ENCODE data around the gene CTSE.
"Not testable (repeated sequence)": the region's sequence is repeated elsewhere in the genome, so short reads cannot be mapped to it uniquely, and the experiment has no call there.

CTSE gene

DNA sequence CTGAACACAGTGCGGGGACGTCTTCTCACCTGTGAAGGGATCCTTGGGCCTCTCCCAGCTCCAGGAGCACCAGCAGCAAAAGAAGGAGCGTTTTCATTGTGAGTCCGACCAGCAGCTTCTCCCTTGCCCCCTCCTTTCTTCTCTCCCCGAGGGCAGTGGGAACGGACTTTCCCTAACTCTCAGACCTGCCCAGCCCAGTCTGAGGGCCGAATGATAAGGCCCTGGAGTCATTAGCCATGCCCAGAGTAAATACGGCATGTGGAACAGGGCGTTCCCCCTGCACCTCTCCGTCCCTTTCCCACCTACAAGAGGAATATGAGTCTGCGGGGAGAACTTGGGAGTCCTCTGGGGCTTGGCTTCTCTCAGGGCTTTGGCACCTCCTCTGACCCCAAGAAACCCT lies at the start of gene CTSE:
TSS of gene CTSE (minus strand) at position 201 of the 400 bp plus-strand sequence. CDS start at position 97, 104 bp downstream.
- DNase-seq, result no peak

DNA sequence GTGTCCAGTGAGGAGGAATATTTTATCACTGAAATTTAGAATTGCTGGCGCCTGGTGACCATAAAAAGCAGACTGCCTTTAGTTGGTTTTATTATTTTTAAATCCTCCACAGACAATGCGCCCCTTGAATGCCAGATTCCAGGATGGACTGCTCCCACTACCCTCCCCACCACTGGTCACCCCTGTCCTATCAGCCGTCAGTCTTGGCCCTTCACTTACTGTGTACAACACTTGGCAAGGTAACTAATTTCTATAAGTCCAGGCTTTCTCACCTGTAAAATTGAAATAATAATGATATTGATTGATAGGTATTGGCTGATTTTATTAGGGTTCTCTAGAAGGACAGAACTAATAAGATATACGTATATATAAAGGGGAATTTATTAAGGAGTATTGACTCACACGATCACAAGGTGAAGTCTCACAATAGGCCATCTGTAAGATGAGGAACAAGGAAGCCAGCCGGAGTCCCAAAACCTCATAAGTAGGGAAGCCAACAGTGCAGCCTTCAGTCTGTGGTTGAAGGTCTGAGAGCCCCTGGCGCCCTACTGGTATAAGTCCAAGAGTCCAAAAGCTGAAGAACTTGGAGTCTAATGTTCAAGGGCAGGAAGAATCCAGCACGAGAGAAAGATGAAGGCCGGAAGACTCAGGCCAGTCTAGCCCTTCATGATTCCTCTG lies 47.1 kb upstream of the CTSE start:
- no peak for DNase-seq

DNA sequence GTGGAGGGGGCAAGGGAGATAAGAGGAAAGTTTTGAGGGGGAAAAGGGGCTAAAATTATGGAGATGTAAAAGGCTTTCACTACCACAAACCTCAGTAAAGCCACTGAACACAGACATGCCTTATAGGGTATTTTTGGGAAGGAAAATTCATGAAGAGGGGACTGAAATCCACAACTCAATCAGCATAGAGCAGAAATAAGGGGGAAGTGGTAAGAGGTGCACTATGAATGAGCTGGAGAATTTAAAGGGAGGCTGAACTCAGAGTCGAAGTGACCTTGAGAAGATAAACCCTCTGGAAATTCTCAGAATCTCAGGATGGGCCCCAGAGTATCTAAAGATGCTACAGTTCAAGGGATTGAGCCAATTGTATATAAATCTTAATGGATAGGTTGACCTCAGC lies 44.6 kb upstream of the CTSE start:
- no peak for DNase-seq

GRCh38 chr1:206067486-206068227 lies 44.0 kb upstream of the CTSE start:
- no peak for DNase-seq

DNA sequence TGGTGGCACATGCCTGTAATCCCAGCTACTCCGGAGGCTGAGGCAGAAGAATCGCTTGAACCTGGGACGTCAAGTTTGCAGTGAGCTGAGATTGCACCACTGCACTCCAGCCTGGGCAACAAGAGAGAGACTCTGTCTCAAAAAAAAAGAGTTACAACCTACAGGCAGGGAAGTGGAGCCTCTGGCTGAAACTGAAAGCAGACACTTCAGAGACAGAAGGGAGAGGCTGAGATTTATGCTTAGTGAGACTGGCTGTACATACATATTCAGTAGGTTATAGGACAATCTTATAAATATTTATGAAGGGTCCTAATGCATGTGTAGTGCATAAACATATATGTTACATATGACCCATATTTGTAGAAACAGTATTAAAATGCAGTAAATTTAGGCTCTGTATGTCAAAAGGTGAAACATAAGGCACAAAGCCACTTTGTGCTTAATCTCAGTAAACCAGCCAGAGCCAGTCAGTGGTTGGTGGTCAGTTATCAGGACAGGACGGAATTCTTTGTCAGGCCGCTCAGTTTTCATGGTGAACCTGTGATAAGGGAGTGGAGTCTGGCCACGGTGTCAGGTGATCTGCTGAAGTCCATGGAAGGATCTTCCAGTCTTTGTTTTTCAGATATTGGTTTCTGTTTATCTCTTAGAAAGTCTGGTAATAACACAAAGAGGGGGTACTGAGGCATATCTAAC lies 42.9 kb upstream of the CTSE start:
- no peak for DNase-seq

DNA sequence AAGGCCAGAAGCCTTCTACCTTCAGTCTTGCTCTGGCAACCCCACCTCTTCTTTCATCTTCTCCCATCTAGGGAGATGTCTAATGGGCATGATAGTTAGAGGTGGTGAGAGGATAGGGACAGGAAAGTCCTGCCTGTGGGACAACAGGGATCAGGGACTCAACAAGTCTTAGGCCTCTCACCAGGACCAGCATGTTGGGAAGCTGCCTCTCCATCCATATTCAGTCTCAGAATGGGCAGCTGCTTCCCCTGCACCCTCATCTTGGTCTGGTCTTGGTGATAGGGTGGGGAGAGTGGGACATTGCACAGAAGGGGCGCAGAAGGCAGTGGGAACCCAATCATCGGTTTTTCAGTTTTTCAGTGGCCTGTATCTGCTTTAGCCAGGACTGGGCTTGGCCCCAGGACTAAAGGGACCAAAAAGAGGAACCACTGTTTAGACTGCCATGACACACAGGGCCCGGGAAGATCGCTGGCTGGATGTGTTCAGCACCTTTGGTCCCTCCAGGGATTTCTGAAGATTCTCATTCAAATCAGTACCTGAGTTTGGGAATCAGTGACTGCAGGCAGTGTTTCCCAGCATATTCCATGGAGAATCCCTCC lies 42.0 kb upstream of the CTSE start:
- DNase-seq, result no peak

GRCh38 chr1:206064501-206064900 lies 40.8 kb upstream of the CTSE start:
- DNase-seq, result not testable (repeated sequence)

DNA sequence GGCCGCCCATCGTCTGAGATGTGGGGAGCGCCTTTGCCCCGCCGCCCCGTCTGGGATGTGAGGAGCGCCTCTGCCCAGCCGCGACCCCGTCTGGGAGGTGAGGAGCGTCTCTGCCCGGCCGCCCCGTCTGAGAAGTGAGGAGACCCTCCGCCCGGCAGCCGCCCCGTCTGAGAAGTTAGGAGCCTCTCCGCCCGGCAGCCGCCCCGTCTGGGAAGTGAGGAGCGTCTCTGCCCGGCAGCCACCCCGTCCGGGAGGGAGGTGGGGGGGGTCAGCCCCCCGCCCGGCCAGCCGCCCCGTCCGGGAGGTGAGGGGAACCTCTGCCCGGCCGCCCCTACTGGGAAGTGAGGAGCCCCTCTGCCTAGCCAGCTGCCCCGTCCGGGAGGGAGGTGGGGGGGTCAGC lies 40.3 kb upstream of the CTSE start:
- not testable (repeated sequence) for DNase-seq

- DNase-seq, result no peak
These were observed 38.8 kb upstream of the CTSE start for GRCh38 chr1:206062464-206062863.

DNA sequence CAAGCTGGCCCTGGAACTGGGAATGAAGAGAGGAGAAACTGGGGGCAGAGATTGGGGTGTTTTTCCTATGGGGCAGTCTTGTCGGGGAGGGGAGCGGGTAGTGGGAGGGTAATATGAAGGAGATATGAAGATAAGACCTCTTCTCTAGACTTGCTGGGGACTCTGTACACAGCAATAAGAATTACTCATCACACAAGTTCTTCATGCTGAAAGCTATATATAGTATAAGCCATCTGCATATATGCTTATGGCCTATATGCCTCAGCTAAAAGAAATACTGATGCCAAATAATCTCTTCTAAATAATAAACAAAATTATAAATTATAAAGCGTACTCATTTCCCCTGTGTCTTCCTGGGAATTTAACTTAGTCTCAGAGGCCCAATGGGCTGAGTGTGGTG lies 37.1 kb upstream of the CTSE start:
- DNase-seq, result no peak

- no peak for DNase-seq
These were observed 35.7 kb upstream of the CTSE start for GRCh38 chr1:206059355-206059915.

DNA sequence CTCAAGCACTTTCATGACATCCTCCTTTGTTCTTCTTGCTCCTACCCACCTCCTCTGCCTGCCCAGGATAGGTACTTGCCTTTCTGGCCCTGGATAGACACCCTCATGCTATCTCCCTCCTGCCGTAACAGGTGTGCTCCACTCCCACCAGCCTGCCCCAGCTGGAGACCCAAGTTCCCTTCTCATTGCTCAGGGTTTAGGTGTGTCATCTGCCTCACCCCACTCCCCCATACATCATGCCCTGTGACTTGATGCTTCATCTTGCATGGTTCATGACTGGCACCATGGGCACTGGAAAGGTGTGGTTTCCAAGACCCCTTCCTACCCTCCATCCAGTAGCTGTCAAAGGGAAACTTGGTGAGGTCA lies 35.2 kb upstream of the CTSE start:
- no peak for DNase-seq

GRCh38 chr1:206058289-206058926 lies 34.7 kb upstream of the CTSE start:
- DNase-seq, result not testable (repeated sequence)

GRCh38 chr1:206055639-206056323 lies 32.1 kb upstream of the CTSE start:
- not testable (repeated sequence) for DNase-seq

DNA sequence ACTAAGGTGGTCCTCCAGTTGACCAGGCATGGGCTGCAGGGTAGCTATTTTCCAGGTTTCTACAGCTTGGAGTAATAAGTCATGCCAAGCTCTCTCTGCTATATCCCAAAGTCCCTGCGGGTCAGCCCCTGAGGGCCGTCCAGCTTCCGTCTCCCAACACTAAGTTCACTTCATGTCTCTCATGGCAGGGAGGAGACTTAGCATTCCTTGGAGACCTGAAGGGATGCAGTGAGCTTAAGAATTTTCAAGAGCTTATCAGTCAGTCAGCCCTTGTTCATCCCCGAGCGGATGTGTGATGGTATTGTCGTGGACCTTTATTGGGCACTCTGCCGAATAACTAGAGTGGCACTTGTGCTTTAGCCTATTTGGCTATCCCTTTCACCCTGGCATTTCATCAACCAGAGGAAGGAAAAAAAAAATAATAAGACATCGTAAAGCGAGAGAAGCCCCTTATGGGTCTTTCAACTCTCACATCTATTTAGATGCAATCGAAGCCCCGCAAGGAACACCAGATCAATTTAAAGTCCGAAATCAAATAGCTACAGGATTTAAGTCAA lies 31.5 kb upstream of the CTSE start:
- DNase-seq, result not testable (repeated sequence)

- not testable (repeated sequence) for DNase-seq
These were observed 29.9 kb upstream of the CTSE start for GRCh38 chr1:206053616-206054015.

GRCh38 chr1:206052919-206053610 lies 29.4 kb upstream of the CTSE start, which contains the start of gene RHEX:
RHEX (plus strand) TSS chr1:206053173; CDS start chr1:206097829, 44,656 bp downstream.
- not testable (repeated sequence) for DNase-seq

DNA sequence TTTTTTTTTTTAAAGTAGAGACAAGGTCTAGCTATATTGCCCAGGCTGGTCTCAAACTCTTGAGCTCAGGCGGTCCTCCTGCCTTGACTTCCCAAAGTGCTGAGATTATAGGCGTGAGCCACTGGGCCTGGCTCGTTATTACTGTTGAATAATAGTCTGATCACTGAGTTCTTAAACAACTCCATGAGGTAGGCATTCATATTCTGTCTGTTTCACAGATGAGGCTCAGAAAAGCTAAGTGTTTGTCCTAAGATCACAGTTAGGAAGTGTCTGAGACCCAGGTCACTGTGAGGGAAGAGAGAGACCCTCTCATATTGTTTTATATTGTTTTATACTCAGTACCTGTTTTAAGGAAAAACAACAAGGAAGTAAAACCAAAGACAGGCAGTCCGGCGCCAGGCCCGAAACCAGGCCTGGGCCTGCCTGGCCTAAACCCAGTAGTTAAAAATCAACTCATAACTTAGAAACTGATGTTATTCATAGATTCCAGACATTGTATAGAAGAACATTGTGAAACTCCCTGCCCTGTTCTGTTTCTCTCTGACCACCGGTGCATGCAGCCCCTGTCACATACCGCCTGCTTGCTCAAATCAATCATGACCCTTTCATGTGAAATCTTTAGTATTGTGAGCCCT lies 28.7 kb upstream of the CTSE start:
- not testable (repeated sequence) for DNase-seq

- DNase-seq, result peak; percentile 57
These were observed 27.1 kb upstream of the CTSE start for GRCh38 chr1:206050655-206051235.

Measured in CD4-positive, alpha-beta T cell treated with Interleukin-4 for 4 hours (primary cell).